HG02759 (cell line): ENCODE results near the gene AMBRA1.

Source experiments
- ATAC-seq: cut with Tn5 transposase; IDR thresholded peaks from one replicate; pipeline ENCODE4 v1.9.1; 2021; ENCODE audit warnings: mild to moderate bottlenecking, moderate library complexity; ENCODE audit not compliant: unreplicated experiment

AMBRA1 gene

GRCh38 chr11:46617134-46617971, 23.5 kb upstream of the AMBRA1 start, which contains the start of the genes ATG13 and HARBI1:
Gene ATG13 (plus strand): TSS chr11:46617553. CDS start chr11:46644292, 26,739 bp downstream.
Gene HARBI1 (minus strand): TSS chr11:46617227. CDS start chr11:46616237, 990 bp downstream.
- ATAC-seq: peak; percentile 98

- no peak for ATAC-seq
Measured at GRCh38 chr11:46616551-46617133, 22.8 kb upstream of the AMBRA1 start.

GRCh38 chr11:46615756-46616155, 21.9 kb upstream of the AMBRA1 start:
- ATAC-seq: no peak

GRCh38 chr11:46612326-46612725, 18.5 kb upstream of the AMBRA1 start:
- no peak for ATAC-seq

GRCh38 chr11:46611526-46612304, 17.9 kb upstream of the AMBRA1 start:
- ATAC-seq: no peak

GRCh38 chr11:46609386-46609785, 15.6 kb upstream of the AMBRA1 start:
- ATAC-seq: no peak

GRCh38 chr11:46607516-46607915, 13.7 kb upstream of the AMBRA1 start:
- ATAC-seq: no peak

GRCh38 chr11:46604796-46605195, 11.0 kb upstream of the AMBRA1 start:
- no peak for ATAC-seq

GRCh38 chr11:46603704-46604308, 10.0 kb upstream of the AMBRA1 start:
- ATAC-seq: no peak

GRCh38 chr11:46601129-46601528, 7.3 kb upstream of the AMBRA1 start:
- ATAC-seq: no peak

- no peak for ATAC-seq
Measured at GRCh38 chr11:46600194-46600960, 6.6 kb upstream of the AMBRA1 start.

- no peak for ATAC-seq
Measured at GRCh38 chr11:46599340-46600193, 5.7 kb upstream of the AMBRA1 start.

GRCh38 chr11:46597609-46598219, 3.9 kb upstream of the AMBRA1 start:
- ATAC-seq: no peak

- ATAC-seq: no peak
Measured at GRCh38 chr11:46597155-46597554, 3.3 kb upstream of the AMBRA1 start.

GRCh38 chr11:46594785-46595184, 962 bp upstream of the AMBRA1 start:
- no peak for ATAC-seq

- no peak for ATAC-seq
Measured at GRCh38 chr11:46594374-46594700, 514 bp upstream of the AMBRA1 start.

- ATAC-seq: no peak
Measured at GRCh38 chr11:46590740-46591605, 2.9 kb downstream of the AMBRA1 start.

GRCh38 chr11:46588915-46589314, 4.9 kb downstream of the AMBRA1 start:
- ATAC-seq: no peak
